ENCODE results near the gene CEP104.

Gene CEP104

GRCh38 chr1:3851292-3851691 lies 5.7 kb downstream of the CEP104 start:
- H3K4me1 Mint-ChIP-seq: peaks cover 7% of the 10 kb centered on the region
- H3K9me3 Mint-ChIP-seq: no peaks in the 10 kb centered on the region
- no peak for TF ChIP-seq CTCF (IDR thresholded peaks at IDR 0.05; ENCODE audit: unreplicated experiment in 3 of 3)
- H3K4me3 Mint-ChIP-seq: no peak overlapping the region
- no peak overlapping the region for H3K27ac Mint-ChIP-seq
- no peaks in the 10 kb centered on the region for H3K27me3 Mint-ChIP-seq (ENCODE audit: low read depth)
- H3K36me3 Mint-ChIP-seq (ENCODE audit: low read depth): peaks cover 31% of the 10 kb centered on the region

DNA sequence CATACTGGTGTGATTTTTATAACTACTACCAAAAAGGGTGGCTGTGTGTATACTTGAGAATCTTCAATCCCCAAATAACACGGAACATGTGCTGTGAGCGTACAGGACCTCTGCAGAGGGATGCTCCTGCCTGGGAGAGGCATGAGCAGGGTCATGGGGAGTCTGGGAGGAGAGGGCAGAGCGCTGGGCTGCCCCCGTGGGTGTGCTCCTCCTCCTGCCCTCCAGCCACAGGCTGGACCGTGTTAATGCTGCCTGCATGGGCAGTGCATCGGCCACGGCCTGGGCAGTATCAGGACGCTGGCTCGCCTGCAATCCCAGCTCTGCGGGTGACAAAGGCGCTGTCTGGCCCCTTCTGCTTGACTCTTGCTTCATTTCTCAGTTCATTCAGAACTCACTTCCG lies 6.2 kb downstream of the CEP104 start:
- Mint-ChIP-seq H3K27ac (no peak overlapping the region), H3K36me3 (ENCODE audit: low read depth) (peaks cover 31% of the 10 kb centered on the region), H3K4me3 (no peak overlapping the region), H3K9me3 (no peaks in the 10 kb centered on the region), H3K4me1 (peaks cover 7% of the 10 kb centered on the region), H3K27me3 (ENCODE audit: low read depth) (no peaks in the 10 kb centered on the region)
- no peak for TF ChIP-seq CTCF (IDR thresholded peaks at IDR 0.05; ENCODE audit: unreplicated experiment in 3 of 3)

GRCh38 chr1:3847081-3847480 lies 9.9 kb downstream of the CEP104 start:
- Mint-ChIP-seq H3K36me3 (ENCODE audit: low read depth) (peaks cover 52% of the 10 kb centered on the region), H3K9me3 (no peaks in the 10 kb centered on the region), H3K27me3 (ENCODE audit: low read depth) (no peaks in the 10 kb centered on the region), H3K27ac (no peak overlapping the region), H3K4me3 (no peak overlapping the region), H3K4me1 (no peaks in the 10 kb centered on the region)
- no peak for TF ChIP-seq CTCF (IDR thresholded peaks at IDR 0.05; ENCODE audit: unreplicated experiment in 3 of 3)

GRCh38 chr1:3846541-3846940 lies 10.5 kb downstream of the CEP104 start:
- Mint-ChIP-seq H3K9me3 (no peaks in the 10 kb centered on the region), H3K36me3 (ENCODE audit: low read depth) (peaks cover 52% of the 10 kb centered on the region)

DNA sequence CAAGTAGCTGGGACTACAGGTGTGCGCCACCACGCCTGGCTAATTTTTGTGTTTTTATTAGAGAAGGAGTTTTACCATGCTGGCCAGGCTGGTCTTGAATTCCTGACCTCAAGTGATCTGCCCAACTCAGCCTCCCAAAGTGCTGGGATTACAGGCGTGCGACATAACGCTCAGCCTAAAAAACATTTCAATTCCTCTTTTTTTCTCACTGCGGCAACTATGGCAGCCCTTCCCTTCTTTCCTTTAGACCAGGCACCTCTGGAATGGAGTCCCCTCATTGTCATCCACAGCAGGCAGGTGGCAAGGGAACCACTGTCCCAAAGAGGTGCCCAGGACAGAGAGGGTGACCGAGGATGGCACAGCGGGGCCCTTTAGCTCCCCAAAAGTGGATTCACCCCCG lies 14.1 kb downstream of the CEP104 start:
- peaks cover 63% of the 10 kb centered on the region for H3K36me3 Mint-ChIP-seq (ENCODE audit: low read depth)
- no peaks in the 10 kb centered on the region for H3K9me3 Mint-ChIP-seq
- no peaks in the 10 kb centered on the region for H3K4me1 Mint-ChIP-seq
- TF ChIP-seq CTCF (IDR thresholded peaks at IDR 0.05; ENCODE audit: unreplicated experiment in 3 of 3): no peak
- H3K4me3 Mint-ChIP-seq: no peak overlapping the region
- H3K27ac Mint-ChIP-seq: no peak overlapping the region
- H3K27me3 Mint-ChIP-seq (ENCODE audit: low read depth): no peaks in the 10 kb centered on the region

More at GRCh38 chr1:3846541-3846940, 10.5 kb downstream of the CEP104 start:
- Mint-ChIP-seq H3K27ac (peak overlapping the region in 2 of 3 experiments; percentile 9 to 65), H3K27me3 (ENCODE audit: low read depth) (no peaks in the 10 kb centered on the region), H3K4me3 (no peak overlapping the region), H3K4me1 (no peaks in the 10 kb centered on the region)
- TF ChIP-seq CTCF (IDR thresholded peaks at IDR 0.05; ENCODE audit: unreplicated experiment in 3 of 3): no peak

DNA sequence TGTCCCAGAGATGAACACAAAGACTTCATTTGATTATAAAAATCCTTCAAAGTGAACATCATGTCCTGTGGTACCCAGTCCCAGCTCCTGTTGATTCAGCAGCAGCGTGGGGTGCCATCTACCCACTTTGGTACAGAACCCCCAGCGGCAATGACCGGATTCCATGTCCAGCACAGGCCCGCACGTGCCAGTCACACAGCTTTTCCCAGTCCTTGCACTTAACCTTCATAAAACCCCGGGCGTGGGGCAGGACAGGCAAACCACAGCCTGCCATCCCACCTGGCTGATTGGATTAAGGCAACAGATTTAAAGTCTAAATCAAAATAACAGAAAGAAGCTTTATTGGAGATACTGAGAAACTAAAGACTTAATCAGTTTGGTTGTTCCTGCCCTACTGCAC lies 15.5 kb downstream of the CEP104 start:
- Mint-ChIP-seq H3K4me1 (no peaks in the 10 kb centered on the region), H3K9me3 (no peaks in the 10 kb centered on the region), H3K4me3 (no peak overlapping the region), H3K27ac (no peak overlapping the region), H3K36me3 (ENCODE audit: low read depth) (peaks cover 68% of the 10 kb centered on the region), H3K27me3 (ENCODE audit: low read depth) (no peaks in the 10 kb centered on the region)
- TF ChIP-seq CTCF (IDR thresholded peaks at IDR 0.05; ENCODE audit: unreplicated experiment in 3 of 3): no peak

Measured in nephron (organoid).